ENCODE data around the gene CA14.
"Not testable (repeated sequence)": the region's sequence is repeated elsewhere in the genome, so short reads cannot be mapped to it uniquely, and the experiment has no call there.

CA14 gene

DNA sequence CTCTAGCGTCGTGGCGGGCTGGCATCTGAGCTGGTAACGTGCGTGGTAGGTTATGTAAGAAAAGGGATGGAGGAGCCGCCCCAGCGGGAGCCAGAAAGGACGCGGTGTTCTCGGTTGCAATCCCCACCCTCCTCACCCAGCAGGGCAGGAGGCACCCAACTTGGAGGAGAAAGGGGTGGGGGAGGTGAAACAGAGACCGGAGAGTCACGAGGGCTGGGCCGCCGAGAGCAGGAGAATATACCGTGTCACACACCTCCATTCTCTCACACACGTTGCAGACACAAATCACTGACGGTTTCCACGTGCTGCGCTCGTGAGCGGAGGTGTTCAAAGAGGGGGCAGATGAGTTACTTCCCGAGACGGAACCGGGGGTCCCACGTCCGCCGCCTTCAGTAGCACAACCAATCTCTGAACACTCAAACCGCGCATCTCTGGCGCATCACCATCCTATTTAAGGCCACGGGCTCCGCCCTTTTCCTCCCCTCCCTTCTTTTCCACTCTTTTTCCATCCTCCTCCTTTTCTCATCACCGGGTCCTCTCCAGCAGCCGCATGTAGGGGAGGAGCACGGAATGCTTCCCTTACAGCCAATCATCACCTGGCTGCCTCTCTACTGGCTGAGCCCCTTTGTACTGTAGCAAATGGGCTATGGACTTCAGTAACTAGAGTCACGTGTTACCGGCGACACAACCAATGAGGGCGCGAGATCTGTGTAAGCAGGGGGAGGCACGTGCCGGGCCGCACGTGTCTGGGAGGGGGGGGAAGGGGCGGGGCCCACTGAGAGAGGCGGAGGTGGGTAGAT, 24.4 kb downstream of the CA14 start, which contains the start of gene CIART:
Gene CIART, plus strand, starts transcription at position 797 of the 800 bp plus-strand sequence. CDS start 714 bp downstream, outside the sequence.
- peak; percentile 94 for DNase-seq (ENCODE audit: low spot score)

DNA sequence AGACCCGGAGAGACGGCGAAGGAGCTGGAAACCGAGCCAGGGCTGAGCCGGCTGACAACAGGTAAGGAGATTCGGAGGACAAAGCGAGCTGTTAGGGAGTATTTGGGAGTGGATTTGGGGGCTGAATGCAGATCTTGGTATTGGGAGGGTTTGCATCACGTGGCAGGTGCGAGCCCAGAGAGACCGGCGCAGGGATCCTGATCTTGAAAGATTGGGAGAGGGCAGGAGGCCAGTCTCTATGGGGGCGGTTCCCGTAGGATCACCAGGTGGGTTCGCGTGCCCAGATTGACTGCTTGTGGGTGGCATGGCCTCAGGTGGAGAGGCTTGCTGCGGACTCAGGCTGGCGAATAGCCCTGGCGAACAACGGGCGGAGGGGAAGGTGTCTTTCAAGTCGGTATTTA, 25.0 kb downstream of the CA14 start:
- DNase-seq (ENCODE audit: low spot score): peak; percentile 28

DNA sequence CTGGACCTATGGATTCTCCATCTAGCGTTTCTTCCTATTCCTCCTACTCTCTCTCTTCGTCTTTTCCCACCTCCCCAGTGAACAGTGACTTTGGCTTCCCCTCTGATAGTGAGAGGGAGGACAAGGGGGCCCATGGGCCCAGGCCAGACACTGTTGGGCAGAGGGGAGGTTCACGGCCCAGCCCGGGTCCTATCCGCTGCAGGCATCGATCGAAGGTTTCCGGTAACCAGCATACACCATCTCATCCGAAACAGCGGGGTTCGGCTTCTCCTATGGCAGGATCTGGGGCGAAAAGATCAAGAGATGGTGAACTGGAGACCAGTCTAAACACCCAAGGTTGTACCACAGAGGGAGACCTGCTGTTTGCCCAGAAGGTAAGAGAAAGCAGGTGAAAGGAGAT, 25.7 kb downstream of the CA14 start:
- DNase-seq (ENCODE audit: low spot score): no peak

DNA sequence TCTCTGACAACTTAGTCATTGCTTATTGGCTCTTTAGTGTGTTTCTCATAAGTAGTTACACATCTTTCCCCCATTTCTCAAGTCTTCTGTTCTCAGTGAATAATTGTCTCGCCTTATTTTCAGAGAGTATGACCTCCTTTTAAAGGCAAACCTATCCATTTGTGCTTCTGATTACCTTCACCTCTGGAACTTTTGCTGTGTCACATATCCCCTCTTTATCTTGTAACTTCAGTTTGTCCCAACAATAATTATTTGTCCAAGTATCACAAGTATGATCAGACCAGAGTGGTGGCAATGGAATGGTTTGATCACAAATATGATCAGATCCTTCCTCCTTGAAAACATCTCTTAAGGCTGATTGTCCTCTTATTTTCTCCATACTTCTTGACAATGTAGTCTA, 30.8 kb downstream of the CA14 start:
- DNase-seq (ENCODE audit: low spot score): no peak

DNA sequence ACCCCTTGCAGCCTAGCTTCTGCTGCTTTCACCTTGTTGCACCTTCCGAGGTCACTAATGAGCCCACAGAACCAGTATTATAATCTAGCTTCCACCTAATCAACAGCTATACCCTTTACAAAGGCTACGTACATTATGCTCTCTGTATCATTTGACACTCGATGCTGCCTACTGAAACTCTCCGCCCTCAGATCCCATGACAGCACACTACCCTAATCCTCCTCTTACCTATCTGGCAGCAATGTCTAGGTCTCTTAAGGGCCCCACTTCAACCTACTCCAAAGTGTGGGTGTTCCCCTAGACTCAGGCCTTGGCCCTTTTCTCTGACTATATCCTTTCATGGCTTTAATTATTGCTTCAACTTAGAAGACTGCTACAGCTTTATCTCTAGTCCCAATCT, 31.2 kb downstream of the CA14 start:
- no peak for DNase-seq (ENCODE audit: low spot score)

DNA sequence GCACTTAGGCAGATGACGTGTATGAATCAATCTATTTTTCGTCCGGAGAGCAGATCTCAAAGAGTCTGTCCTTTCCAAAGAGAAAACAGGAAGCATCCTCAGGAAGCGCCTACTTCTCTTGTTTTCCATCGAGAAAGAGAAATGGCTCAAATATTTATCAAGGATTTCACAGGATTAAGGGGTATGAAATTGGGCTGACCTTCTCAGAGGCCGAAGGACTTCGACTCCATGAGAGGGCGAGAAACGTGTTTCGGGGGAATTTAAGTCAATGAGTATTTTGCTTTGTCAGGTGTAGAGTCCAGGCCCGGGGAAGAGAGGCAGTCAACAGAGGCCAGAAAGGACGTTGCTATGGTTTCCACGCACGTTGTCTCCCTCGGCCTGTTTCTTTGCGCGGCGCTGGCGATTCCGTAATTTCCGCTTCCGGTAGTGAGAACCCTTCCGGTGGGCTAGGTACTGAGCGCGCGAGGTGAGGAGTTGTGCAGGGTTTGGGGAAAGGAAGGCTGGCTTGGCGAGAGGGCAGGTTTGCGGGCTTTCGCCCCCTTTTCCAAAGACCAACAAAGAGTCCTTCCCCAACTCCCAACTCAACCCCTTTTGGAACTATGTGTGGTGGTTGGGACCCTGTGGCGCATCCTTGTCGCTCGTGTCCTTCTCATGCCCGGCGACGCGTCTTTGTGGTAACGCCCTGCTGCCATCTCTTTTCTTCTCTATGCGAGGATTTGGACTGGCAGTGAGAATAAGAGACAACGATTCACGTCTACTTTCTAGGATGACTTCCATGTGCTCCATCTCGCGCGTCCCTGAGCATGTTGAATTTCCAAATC, 36.1 kb downstream of the CA14 start, which contains the start of gene MRPS21:
Gene MRPS21, plus strand, starts transcription at position 429 of the 821 bp plus-strand sequence. CDS start 506 bp downstream, outside the sequence.
- DNase-seq (ENCODE audit: low spot score): peak; percentile 86

DNA sequence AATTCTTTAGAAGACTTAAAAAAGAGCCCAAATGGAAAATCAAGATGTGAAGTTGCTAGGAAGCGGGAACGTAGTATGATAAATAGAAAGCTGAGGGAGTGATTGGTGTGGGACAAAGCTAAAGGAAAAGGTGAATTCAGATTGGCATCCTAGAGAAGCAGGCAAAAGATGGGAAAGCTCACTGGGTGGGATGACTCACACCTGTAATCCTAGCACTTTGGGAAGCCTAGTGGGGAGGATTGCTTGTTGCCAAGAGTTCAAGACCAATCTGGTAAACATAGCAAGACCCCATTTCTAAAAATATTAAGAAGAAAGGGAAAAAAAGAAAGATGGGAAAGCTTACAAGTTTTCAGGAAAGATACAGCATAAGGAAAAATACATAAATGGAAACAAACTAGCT, 37.9 kb downstream of the CA14 start:
- no peak for DNase-seq (ENCODE audit: low spot score)

DNA sequence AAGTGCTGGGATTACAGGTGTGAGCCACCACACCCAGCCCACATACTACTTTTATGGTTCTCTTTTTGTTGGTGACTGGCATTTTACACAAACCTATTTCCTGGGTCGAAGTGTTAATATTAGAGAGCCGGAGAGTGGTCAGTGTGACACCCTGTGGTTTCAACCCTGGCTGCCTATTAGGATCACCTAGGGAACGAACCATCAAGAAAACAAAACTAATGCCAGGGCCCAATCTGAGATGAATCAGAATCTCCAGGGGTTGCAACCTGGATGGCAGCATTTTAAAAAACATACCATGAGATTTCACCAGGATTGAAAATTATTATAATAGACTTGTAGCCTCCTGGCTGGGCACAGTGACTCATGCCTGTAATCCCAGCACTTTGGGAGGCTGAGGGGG, 42.1 kb downstream of the CA14 start:
- no peak for DNase-seq (ENCODE audit: low spot score)

DNA sequence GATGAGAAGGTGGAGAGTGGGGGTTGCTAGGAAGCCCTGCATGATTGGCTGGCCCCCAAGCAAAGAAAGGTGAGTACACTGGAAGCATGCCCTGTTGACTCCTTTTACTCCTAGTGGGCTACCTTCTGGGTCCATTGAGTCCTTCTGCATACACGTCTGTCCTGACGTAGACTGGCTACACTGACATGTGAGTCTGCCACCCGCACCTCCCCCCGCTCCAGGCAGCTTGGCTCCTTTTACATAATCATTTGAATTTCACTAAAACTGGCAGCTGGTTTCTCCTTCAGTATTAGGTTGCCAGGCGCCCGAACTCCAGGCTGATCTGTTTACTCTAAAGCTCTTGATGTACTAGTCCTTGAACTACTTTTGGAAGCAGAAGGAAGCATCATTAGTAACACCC, 44.8 kb downstream of the CA14 start:
- no peak for DNase-seq (ENCODE audit: low spot score)

DNA sequence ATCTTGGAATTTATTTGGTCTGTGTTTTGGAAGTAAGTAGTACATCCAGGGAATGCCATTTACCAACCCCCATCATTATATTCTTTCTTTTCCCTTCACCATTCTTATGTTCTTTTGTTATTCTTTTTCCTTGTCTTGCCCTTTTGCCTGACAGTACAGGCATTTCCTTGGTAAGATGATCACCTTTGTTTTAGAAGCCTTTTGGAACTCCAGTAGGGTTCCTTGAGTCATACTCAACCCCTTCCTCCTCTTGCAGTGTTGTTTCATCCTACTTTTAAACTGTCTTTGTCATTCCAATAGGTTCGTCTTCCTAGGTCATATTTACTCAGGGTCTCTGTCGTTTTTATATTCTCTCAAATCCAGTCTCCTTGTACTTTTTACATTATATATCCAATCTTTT, 45.3 kb downstream of the CA14 start:
- no peak for DNase-seq (ENCODE audit: low spot score)

DNA sequence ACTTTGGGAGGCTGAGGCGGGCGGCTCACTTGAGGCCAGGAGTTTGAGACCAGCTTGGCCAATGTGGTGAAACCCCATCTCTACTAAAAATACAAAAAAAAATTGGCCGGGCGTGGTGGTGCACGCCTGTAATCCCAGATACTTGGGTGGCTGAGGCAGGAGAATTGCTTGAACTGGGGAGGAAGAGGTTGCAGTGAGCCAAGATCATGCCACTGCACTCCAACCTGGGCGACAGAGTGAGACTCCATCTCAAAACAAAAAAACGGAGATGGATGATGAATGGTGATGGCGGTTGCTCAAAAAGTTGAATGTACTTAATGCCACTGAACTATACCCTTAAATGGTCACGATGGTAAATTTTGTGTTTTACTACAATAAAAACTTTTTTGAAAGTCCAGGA, 51.0 kb downstream of the CA14 start:
- DNase-seq (ENCODE audit: low spot score): not testable (repeated sequence)

DNA sequence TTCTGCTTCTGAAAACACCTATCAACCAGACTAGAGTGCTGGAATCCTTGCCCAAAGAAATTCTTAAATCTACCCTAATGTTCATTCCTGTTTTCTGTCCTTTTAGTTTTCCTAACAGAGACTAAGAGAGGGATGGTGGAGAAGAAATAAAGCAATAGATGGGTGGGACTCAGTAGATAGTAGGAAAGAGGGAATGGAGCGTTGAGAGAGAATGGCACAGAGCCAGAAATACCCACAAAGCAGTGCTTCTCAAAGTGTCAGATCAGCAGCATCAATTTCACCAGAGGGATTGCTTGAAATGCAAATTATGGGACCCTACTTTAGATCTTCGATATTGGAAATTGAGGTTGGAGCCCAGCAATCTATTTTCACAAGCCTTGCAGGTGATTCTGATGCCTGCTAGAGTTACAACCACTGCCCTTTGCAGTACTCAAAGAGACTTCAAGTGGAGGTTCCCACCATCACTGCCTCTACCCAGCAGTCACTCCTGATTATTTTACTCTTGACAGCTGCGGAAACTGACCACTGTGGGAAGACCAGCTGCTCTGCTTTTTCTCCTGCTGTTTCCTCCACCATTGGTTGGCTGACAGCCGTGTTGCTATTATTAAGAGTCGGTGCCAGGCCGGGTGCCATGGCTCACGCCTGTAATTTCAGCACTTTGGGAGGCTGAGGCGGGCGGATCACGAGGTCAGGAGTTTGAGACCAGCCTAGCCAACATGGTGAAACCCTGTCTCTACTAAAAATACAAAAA, 52.4 kb downstream of the CA14 start:
- DNase-seq (ENCODE audit: low spot score): no peak

DNA sequence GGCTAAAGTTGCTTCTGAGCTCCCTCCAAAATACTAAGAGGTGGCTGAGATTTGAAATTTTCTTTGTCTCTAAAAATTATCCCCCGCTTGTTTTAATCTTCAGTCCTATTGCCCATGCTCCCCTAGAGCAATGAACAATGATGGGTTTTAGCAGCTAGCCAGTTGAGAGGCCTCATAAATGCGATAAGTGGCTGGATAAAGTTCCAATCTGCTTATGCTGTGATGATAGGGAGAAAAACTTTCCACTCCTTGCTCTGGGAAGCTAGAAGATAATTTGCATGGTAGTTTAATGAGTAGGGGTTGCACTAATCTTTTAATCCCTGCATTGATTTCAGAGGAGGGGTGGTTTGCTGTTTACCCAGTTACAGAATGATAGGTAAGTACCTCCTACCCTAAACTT, 54.2 kb downstream of the CA14 start:
- no peak for DNase-seq (ENCODE audit: low spot score)
